Tibial artery (tissue), 4 donors: ENCODE results near the gene SULT1A1.
A peak's percentile ranks its signal among the peaks of the same experiment; 100 is the strongest.
"Not testable (repeated sequence)": the region's sequence is repeated elsewhere in the genome, so short reads cannot be mapped to it uniquely, and the experiment has no call there.

Experiments used
- DNase-seq, 2 donors: peaks; one replicate each; pipeline ENCODE4 v3.0.0-alpha.2; 2019
- H3K27ac ChIP-seq, 2 donors: fragments of 200-600 bp; sonication (generic) in 1 of 2; 1 replicate in 1 of 2; 2 replicates in 1 of 2; pipeline ENCODE4 v1.5.1; 2018 to 2019; ENCODE audit warnings: mild to moderate bottlenecking in 1 of 2
- H3K27me3 ChIP-seq, 2 donors: fragments of 200-600 bp; sonication (generic) in 1 of 2; one replicate each; pipeline versions ENCODE4 v1.5.1 to v1.6.0; 2016 to 2019
- H3K36me3 ChIP-seq, 3 donors: fragments of 200-600 bp; sonication (generic) in 2 of 3; one replicate each; pipeline ENCODE4 v1.5.1; 2016 to 2019; ENCODE audit warnings: mild to moderate bottlenecking in 2 of 3
- H3K4me1 ChIP-seq, 4 donors: fragments of 200-600 bp; sonication (generic) in 2 of 4; 1 replicate in 3 of 4; 2 replicates in 1 of 4; pipeline ENCODE4 v1.5.1; 2016 to 2019
- H3K4me3 ChIP-seq, 2 donors: fragments of 200-600 bp; sonication (generic) in 1 of 2; 1 replicate in 1 of 2; 2 replicates in 1 of 2; pipeline ENCODE4 v1.5.1; 2018 to 2019; ENCODE audit warnings: mild to moderate bottlenecking in 2 of 2
- H3K9me3 ChIP-seq, 3 donors: fragments of 200-600 bp; sonication (generic) in 1 of 3; one replicate each; pipeline ENCODE4 v1.5.1; 2016 to 2019
- CTCF ChIP-seq, 2 experiments: fragments of 200-600 bp in 1 of 2; fragments of 450-650 bp in 1 of 2; IDR thresholded peaks; one replicate each; pipeline ENCODE4 v1.5.1; 2017 to 2019; ENCODE audit warnings: antibody characterized with exemption in 2 of 2, mild to moderate bottlenecking in 1 of 2, moderate library complexity in 1 of 2
- intact Hi-C: fragments of 100-400 bp; cut with DNase I; formaldehyde crosslinking; loops from one replicate; pipeline ENCODE4 v1.15.0; 2023; ENCODE audit warnings: low total_unique reads

Gene SULT1A1

DNA sequence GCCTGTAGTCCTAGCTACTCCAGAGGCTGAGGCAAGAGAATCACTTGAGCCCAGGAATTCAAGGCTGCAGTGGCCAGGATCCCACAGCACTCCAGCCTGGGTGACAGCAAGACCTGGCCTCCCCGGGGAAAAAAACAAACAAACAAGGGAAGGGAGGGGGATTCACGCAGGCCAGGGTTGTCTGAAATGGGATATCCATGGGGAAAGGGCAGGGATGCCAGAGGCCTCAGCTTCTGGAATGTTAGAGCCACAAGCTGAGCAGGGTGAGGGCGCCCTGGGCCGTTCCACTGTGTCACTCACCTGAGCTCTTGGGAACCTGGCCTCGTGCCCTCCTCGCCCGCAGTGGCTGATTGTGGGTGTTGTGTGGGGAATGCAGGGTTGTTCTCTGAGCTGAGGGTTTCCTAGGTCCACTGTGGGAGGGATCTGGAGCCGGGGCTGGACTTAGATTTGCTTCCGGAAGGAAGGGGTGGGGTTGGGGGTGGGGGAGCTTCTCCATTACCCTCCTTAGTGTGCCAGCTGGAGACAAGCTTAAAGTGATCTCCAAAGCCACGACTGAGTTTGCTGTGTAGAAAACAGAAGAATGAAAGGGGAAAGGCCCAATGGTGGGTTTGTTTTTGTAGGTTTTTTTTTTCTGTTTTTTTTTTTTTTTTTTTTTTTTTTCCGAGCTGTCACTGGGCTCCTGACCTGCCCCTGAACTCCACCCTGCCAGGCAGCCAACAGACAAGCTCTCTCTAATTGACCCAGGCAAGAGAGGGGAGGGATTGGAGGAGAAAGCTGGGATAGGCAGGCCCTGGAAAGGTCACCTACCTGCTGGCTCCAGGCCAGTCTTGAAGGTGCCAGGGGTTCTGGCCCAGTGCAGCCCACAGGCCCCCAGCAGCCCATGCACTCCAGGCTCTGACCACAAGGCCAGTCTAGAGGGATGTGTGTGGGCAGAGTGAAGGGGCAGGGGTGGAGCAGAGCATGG, at the start of gene SULT1A1:
Gene SULT1A1 (minus strand): TSS at position 414 of the 964 bp plus-strand sequence. CDS start 1,189 bp downstream, outside the sequence.
- peaks cover 0 to 12% of the 10 kb centered on the region in 2 donors for H3K27me3 ChIP-seq
- H3K27ac ChIP-seq = no peak within 1 kb of the TSS
- no peaks in the 10 kb centered on the region for H3K36me3 ChIP-seq
- DNase-seq = peak in 1 of 2 donors; percentile 58
- H3K4me1 ChIP-seq = peaks cover 0 to 6% (median 0%) of the 10 kb centered on the region in 4 donors
- no peaks in the 10 kb centered on the region for H3K9me3 ChIP-seq
- peak within 1 kb of the TSS; percentile 18 to 40 for H3K4me3 ChIP-seq
- TF ChIP-seq CTCF (IDR thresholded peaks at IDR 0.05) = no peak
- intact Hi-C loops = loop anchor here (5.0 kb wide), 1 partner anchor 38 kb away; no protein-coding TSS in a partner anchor

- H3K36me3 ChIP-seq, H3K9me3 ChIP-seq, H3K27me3 ChIP-seq, intact Hi-C loops, H3K4me1 ChIP-seq, DNase-seq, H3K4me3 ChIP-seq, H3K27ac ChIP-seq: not testable (repeated sequence)
Observed at GRCh38 chr16:28639959-28640358, 30.1 kb upstream of the SULT1A1 start.

GRCh38 chr16:28638359-28638758, 28.5 kb upstream of the SULT1A1 start:
- DNase-seq, H3K4me3 ChIP-seq, H3K36me3 ChIP-seq, H3K9me3 ChIP-seq, H3K27ac ChIP-seq, intact Hi-C loops, H3K4me1 ChIP-seq, H3K27me3 ChIP-seq: not testable (repeated sequence)

DNA sequence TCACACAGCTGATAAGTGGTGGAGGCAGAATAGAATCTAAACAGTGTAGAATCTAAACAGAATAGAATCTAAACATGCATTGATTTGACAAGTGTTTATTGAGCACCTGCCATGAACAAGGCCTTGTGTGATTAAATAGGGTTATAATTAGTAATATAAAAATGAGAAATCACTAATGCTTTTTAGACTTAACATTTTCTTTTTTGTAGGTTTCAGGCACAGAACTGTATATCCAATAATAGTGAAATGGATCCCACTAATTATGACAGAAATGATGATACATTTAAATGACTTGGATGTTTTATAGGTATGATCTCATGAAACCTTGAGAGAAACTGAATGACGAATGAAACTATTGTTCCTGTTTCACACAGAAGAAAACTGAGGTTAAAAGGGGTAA, 27.9 kb upstream of the SULT1A1 start, which contains the start of gene NPIPB8:
Gene NPIPB8 (plus strand): TSS at position 301 of the 400 bp plus-strand sequence. CDS start 296 bp downstream, outside the sequence.
- H3K27me3 ChIP-seq, H3K27ac ChIP-seq, DNase-seq, intact Hi-C loops, H3K4me3 ChIP-seq, H3K4me1 ChIP-seq, H3K9me3 ChIP-seq, H3K36me3 ChIP-seq: not testable (repeated sequence)

- DNase-seq, H3K27ac ChIP-seq, intact Hi-C loops, H3K4me3 ChIP-seq, H3K36me3 ChIP-seq, H3K4me1 ChIP-seq, H3K9me3 ChIP-seq, H3K27me3 ChIP-seq: not testable (repeated sequence)
Observed at GRCh38 chr16:28636093-28636823, 26.4 kb upstream of the SULT1A1 start.

DNA sequence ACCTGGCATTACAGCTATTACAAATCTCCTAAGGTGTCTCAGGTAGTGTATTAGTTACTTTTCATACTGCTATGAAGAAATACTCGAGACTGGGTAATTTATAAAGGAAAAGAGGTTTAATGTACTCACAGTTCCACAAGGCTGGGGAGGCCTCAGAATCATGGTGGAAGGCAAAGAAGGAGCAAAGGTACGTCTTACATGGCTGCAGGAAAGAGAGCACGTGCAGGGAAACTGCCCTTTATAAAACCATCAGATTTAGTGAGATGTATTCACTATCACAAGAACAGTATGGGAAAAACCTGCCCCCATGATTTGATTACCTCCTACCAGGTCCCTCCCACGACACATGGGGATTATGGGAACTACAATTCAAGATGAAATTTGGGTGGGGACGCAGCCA, 21.1 kb upstream of the SULT1A1 start:
- H3K36me3 ChIP-seq, H3K27ac ChIP-seq, H3K9me3 ChIP-seq, H3K27me3 ChIP-seq, intact Hi-C loops, DNase-seq, H3K4me3 ChIP-seq, H3K4me1 ChIP-seq: not testable (repeated sequence)

DNA sequence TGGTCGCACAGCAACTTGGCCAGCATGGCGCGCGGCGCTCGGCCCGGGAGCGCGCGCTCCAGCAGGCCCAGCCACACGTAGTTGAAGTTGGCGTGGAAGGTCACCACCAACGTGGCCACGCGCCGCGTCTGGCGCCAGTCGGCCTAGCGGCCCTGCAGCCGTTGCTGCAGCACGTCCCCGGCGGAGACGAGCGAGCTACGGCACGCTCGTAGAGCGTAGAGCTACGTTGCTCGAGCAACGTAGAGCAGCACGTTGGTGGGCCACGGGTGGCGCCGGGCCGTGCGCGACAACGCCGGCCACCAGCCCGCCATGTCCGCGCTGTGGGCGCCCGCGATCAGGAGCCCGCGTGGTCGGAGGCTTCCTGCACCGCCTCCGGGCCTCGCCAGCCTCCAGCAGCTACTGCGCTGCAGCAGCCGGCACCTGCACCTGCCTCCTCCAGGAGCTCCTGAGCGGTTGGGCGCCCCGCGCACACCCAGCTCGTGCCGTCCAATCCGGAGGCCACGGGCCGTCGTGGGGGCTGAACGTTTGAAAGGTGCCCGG, 13.4 kb upstream of the SULT1A1 start:
- H3K4me1 ChIP-seq = peaks cover 0 to 13% (median 6%) of the 10 kb centered on the region in 4 donors
- TF ChIP-seq CTCF (IDR thresholded peaks at IDR 0.05) = no peak
- H3K9me3 ChIP-seq = no peaks in the 10 kb centered on the region
- no peaks in the 10 kb centered on the region for H3K36me3 ChIP-seq
- H3K27ac ChIP-seq = no peak overlapping the region
- H3K4me3 ChIP-seq = peak overlapping the region; percentile 31 to 41
- intact Hi-C loops = no loop called here
- peaks cover 4 to 16% of the 10 kb centered on the region in 2 donors for H3K27me3 ChIP-seq
- DNase-seq = no peak

- H3K27ac ChIP-seq, H3K36me3 ChIP-seq, intact Hi-C loops, H3K9me3 ChIP-seq, DNase-seq: not testable (repeated sequence)
- Histone ChIP-seq H3K4me3 (peak overlapping the region; percentile 31 to 41), H3K27me3 (peaks cover 4 to 16% of the 10 kb centered on the region in 2 donors), H3K4me1 (peaks cover 0 to 13% (median 6%) of the 10 kb centered on the region in 4 donors)
Observed at GRCh38 chr16:28622532-28623171, 12.8 kb upstream of the SULT1A1 start.
